HepG2 (cell line): ENCODE measurements around the gene COQ8B. TPM values are rescaled to one million over a fixed set of nuclear protein-coding genes. Genes with fewer than 3 reads are reported as not detected.

Source experiments
- FOXC1 ChIP-seq: sonication (generic); formaldehyde crosslinking; IDR thresholded peaks from 2 replicates; pipeline ENCODE4 v1.8.0; 2022; ENCODE audit warnings: mild to moderate bottlenecking, missing genetic modification reagents, borderline replicate concordance
- GATA4 ChIP-seq: sonication (generic); IDR thresholded peaks from 2 replicates; pipeline ENCODE4 v1.6.1; 2016; ENCODE audit warnings: antibody characterized with exemption, low read depth, borderline replicate concordance
- GATAD2A ChIP-seq: IDR thresholded peaks from 2 replicates; pipeline ENCODE4 v1.6.1; 2016
- NCOA2 ChIP-seq: sonication (generic); formaldehyde crosslinking; IDR thresholded peaks from 2 replicates; pipeline ENCODE4 v1.8.0; 2022; ENCODE audit warnings: inconsistent platforms
- NFRKB ChIP-seq: fragments of 450-650 bp; IDR thresholded peaks from 2 replicates; pipeline ENCODE4 v1.6.1; 2017
- ZBTB42 ChIP-seq: sonication (generic); formaldehyde crosslinking; IDR thresholded peaks from 2 replicates; pipeline ENCODE4 v1.5.0; 2020; ENCODE audit warnings: mild to moderate bottlenecking, missing genetic modification reagents
- ZFAT ChIP-seq: sonication (generic); formaldehyde crosslinking; conservative IDR thresholded peaks from 2 replicates; pipeline ENCODE4 v1.8.1; 2023; ENCODE audit warnings: missing genetic modification reagents, inconsistent platforms
- ZNF251 ChIP-seq: sonication (generic); formaldehyde crosslinking; IDR thresholded peaks from 2 replicates; pipeline ENCODE4 v1.9.0; 2021; ENCODE audit warnings: mild to moderate bottlenecking, missing genetic modification reagents
- ZNF549 ChIP-seq: sonication (generic); formaldehyde crosslinking; IDR thresholded peaks from 2 replicates; pipeline ENCODE4 v1.5.0; 2020; ENCODE audit warnings: missing genetic modification reagents
- ZNF556 ChIP-seq: sonication (generic); formaldehyde crosslinking; IDR thresholded peaks from 2 replicates; pipeline ENCODE4 v1.4.0; 2020; ENCODE audit warnings: mild to moderate bottlenecking, missing genetic modification reagents, borderline replicate concordance
- polyA plus RNA-seq, 8 experiments: library from polyadenylated mRNA; depleted of rRNA in 3 of 8; stranded (reverse) in 7 of 8; unstranded in 1 of 8; fragments of >200 nt; fragmentation: Illumina TruSeq in 4 of 8; extraction: Trizol in 4 of 8; gene quantifications; 2 replicates each; pipeline versions ENCODE4 v1.2.1 to v1.2.3, GENCODE V29; 2011 to 2016; ENCODE audit warnings: low read depth in 4 of 8, missing spikeins in 1 of 8, mixed read lengths in 1 of 8; ENCODE audit not compliant: insufficient read depth in 1 of 8
- total RNA-seq, 5 experiments: library from RNA; depleted of rRNA; stranded (reverse); fragments of >200 nt; fragmentation: Illumina TruSeq; extraction: Trizol; gene quantifications; 2 replicates each; pipeline ENCODE4 v1.2.3, GENCODE V29; 2016; ENCODE audit warnings: low read depth in 1 of 5
- TF ChIP-seq, protein P1 (sequence below): sonication (generic); formaldehyde crosslinking; IDR thresholded peaks from one replicate; pipeline ENCODE4 v1.5.1; 2020; ENCODE audit warnings: mild to moderate bottlenecking, missing genetic modification reagents; ENCODE audit errors: not compliant biosample characterization
- TF ChIP-seq, protein P2 (sequence below): sonication (generic); formaldehyde crosslinking; conservative IDR thresholded peaks from 2 replicates; pipeline ENCODE4 v1.4.0; 2020; ENCODE audit warnings: mild to moderate bottlenecking, missing genetic modification reagents, moderate library complexity
- TF ChIP-seq, protein P3 (sequence below): sonication (generic); formaldehyde crosslinking; conservative IDR thresholded peaks from 2 replicates; pipeline ENCODE4 v1.5.0; 2020; ENCODE audit warnings: missing genetic modification reagents
- TF ChIP-seq, protein P4 (sequence below): sonication (generic); formaldehyde crosslinking; IDR thresholded peaks from 2 replicates; pipeline ENCODE4 v1.5.0; 2020; ENCODE audit warnings: missing genetic modification reagents

COQ8B gene
- total and polyA plus RNA-seq, 2 of the 13 experiments (the other 11 are each of a cell fraction or from before 2014, with no cell fraction given), result 12.3 to 17.2 TPM

DNA sequence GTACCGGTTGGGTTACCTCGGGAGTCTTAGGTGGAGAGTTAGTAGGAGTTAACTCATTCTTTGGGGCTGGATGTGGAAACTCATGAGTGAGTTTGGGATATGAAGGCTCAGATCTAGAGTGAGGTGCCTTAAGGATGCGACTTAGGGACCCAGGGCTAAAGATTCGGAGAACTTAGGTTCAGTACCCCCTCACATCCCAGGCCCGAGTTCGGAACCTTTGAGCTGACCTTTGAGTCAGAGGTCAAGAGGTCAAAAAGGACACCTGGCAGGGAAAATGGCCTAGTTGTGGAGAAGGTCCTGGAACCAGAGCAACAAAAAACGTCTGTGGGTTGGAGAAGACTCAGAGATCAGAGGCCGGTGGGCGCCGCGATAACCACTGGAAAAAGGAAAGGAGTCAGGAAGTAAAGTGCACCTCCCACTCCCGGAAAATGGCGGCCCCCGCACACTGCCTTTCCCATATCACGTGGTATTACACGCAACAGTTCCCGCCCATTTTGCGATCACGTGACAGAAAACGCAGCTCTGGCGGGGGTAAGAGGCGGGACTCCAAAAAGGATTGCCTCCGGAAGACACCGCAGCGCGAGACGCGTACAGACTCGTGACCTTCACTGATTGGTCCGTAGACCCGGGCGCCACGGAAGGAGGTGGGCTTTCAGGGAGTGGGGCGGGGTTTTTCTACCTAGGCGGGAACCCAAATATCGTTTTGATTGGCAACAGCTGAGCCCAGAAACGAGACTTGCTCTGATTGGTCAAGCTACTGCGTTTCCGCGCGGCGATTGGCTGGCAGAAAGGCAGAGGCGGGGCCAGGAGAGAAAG, 33.6 kb upstream of the COQ8B start, which contains the start of gene ACTMAP (continued):
- TF ChIP-seq, protein P1, sequence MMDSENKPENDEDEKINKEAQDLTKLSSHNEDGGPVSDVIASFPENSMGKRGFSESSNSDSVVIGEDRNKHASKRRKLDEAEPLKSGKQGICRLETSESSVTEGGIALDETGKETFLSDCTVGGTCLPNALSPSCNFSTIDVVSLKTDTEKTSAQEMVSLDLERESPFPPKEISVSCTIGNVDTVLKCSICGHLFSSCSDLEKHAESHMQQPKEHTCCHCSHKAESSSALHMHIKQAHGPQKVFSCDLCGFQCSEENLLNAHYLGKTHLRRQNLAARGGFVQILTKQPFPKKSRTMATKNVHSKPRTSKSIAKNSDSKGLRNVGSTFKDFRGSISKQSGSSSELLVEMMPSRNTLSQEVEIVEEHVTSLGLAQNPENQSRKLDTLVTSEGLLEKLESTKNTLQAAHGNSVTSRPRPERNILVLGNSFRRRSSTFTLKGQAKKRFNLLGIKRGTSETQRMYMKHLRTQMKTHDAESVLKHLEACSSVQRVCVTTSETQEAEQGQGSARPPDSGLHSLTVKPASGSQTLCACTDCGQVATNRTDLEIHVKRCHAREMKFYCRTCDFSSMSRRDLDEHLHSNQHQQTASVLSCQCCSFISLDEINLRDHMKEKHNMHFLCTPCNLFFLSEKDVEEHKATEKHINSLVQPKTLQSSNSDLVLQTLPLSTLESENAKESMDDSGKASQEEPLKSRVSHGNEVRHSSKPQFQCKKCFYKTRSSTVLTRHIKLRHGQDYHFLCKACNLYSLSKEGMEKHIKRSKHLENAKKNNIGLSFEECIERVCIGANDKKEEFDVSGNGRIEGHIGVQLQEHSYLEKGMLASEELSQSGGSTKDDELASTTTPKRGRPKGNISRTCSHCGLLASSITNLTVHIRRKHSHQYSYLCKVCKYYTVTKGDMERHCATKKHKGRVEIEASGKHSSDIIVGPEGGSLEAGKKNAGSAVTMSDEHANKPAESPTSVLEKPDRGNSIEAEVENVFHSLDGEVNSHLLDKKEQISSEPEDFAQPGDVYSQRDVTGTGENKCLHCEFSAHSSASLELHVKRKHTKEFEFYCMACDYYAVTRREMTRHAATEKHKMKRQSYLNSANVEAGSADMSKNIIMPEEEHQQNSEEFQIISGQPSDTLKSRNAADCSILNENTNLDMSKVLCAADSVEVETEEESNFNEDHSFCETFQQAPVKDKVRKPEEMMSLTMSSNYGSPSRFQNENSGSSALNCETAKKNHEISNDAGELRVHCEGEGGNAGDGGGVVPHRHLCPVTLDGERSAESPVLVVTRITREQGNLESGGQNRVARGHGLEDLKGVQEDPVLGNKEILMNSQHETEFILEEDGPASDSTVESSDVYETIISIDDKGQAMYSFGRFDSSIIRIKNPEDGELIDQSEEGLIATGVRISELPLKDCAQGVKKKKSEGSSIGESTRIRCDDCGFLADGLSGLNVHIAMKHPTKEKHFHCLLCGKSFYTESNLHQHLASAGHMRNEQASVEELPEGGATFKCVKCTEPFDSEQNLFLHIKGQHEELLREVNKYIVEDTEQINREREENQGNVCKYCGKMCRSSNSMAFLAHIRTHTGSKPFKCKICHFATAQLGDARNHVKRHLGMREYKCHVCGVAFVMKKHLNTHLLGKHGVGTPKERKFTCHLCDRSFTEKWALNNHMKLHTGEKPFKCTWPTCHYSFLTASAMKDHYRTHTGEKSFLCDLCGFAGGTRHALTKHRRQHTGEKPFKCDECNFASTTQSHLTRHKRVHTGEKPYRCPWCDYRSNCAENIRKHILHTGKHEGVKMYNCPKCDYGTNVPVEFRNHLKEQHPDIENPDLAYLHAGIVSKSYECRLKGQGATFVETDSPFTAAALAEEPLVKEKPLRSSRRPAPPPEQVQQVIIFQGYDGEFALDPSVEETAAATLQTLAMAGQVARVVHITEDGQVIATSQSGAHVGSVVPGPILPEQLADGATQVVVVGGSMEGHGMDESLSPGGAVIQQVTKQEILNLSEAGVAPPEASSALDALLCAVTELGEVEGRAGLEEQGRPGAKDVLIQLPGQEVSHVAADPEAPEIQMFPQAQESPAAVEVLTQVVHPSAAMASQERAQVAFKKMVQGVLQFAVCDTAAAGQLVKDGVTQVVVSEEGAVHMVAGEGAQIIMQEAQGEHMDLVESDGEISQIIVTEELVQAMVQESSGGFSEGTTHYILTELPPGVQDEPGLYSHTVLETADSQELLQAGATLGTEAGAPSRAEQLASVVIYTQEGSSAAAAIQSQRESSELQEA (CRISPR knock-in tag), result no peak
- TF ChIP-seq, protein P2, sequence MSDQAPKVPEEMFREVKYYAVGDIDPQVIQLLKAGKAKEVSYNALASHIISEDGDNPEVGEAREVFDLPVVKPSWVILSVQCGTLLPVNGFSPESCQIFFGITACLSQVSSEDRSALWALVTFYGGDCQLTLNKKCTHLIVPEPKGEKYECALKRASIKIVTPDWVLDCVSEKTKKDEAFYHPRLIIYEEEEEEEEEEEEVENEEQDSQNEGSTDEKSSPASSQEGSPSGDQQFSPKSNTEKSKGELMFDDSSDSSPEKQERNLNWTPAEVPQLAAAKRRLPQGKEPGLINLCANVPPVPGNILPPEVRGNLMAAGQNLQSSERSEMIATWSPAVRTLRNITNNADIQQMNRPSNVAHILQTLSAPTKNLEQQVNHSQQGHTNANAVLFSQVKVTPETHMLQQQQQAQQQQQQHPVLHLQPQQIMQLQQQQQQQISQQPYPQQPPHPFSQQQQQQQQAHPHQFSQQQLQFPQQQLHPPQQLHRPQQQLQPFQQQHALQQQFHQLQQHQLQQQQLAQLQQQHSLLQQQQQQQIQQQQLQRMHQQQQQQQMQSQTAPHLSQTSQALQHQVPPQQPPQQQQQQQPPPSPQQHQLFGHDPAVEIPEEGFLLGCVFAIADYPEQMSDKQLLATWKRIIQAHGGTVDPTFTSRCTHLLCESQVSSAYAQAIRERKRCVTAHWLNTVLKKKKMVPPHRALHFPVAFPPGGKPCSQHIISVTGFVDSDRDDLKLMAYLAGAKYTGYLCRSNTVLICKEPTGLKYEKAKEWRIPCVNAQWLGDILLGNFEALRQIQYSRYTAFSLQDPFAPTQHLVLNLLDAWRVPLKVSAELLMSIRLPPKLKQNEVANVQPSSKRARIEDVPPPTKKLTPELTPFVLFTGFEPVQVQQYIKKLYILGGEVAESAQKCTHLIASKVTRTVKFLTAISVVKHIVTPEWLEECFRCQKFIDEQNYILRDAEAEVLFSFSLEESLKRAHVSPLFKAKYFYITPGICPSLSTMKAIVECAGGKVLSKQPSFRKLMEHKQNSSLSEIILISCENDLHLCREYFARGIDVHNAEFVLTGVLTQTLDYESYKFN (CRISPR knock-in tag), result peak; percentile 32; the same call in 1 of the 2 replicates
- no peak for TF ChIP-seq GATA4
- peak; percentile 6; the same call in 1 of the 2 replicates for TF ChIP-seq NCOA2 (CRISPR knock-in tag)
- peak; percentile 10; the same call in 1 of the 2 replicates for TF ChIP-seq GATAD2A (CRISPR knock-in tag)
- 0 out of 2 replicates have a peak, but pooled peaks have one; percentile 70 for TF ChIP-seq ZNF556
- no peak for TF ChIP-seq ZNF549 (CRISPR knock-in tag)
- 0 out of 2 replicates have a peak, but pooled peaks have one; percentile 30 for TF ChIP-seq FOXC1 (CRISPR knock-in tag)
- TF ChIP-seq ZFAT, result no peak
- 0 out of 2 replicates have a peak, but pooled peaks have one; percentile 61 for TF ChIP-seq ZBTB42
- TF ChIP-seq, protein P3, sequence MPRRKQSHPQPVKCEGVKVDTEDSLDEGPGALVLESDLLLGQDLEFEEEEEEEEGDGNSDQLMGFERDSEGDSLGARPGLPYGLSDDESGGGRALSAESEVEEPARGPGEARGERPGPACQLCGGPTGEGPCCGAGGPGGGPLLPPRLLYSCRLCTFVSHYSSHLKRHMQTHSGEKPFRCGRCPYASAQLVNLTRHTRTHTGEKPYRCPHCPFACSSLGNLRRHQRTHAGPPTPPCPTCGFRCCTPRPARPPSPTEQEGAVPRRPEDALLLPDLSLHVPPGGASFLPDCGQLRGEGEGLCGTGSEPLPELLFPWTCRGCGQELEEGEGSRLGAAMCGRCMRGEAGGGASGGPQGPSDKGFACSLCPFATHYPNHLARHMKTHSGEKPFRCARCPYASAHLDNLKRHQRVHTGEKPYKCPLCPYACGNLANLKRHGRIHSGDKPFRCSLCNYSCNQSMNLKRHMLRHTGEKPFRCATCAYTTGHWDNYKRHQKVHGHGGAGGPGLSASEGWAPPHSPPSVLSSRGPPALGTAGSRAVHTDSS (CRISPR knock-in tag), result no peak
- TF ChIP-seq, protein P4, sequence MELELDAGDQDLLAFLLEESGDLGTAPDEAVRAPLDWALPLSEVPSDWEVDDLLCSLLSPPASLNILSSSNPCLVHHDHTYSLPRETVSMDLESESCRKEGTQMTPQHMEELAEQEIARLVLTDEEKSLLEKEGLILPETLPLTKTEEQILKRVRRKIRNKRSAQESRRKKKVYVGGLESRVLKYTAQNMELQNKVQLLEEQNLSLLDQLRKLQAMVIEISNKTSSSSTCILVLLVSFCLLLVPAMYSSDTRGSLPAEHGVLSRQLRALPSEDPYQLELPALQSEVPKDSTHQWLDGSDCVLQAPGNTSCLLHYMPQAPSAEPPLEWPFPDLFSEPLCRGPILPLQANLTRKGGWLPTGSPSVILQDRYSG (CRISPR knock-in tag), result no peak
- no peak for TF ChIP-seq ZNF251 (CRISPR knock-in tag)
- peak; percentile 83 for TF ChIP-seq NFRKB
